ENCODE data around the gene MIF4GD. TPM values are rescaled to one million over a fixed set of nuclear protein-coding genes. Genes with fewer than 3 reads are reported as not detected.
"Not testable (repeated sequence)": the region's sequence is repeated elsewhere in the genome, so short reads cannot be mapped to it uniquely, and the experiment has no call there.

Gene MIF4GD
- total RNA-seq, 1 donor from 2014 or later = 32.4 TPM

- no peak overlapping the region for H3K4me3 ChIP-seq
- peaks cover 10 to 22% of the 10 kb centered on the region in 2 donors for H3K36me3 ChIP-seq
- no peaks in the 10 kb centered on the region for H3K27me3 ChIP-seq
- DNase-seq (ENCODE audit: low spot score in 2 of 2) = no peak
- intact Hi-C loops (cut with DNase I) = no loop called here
- TF ChIP-seq, protein P1, sequence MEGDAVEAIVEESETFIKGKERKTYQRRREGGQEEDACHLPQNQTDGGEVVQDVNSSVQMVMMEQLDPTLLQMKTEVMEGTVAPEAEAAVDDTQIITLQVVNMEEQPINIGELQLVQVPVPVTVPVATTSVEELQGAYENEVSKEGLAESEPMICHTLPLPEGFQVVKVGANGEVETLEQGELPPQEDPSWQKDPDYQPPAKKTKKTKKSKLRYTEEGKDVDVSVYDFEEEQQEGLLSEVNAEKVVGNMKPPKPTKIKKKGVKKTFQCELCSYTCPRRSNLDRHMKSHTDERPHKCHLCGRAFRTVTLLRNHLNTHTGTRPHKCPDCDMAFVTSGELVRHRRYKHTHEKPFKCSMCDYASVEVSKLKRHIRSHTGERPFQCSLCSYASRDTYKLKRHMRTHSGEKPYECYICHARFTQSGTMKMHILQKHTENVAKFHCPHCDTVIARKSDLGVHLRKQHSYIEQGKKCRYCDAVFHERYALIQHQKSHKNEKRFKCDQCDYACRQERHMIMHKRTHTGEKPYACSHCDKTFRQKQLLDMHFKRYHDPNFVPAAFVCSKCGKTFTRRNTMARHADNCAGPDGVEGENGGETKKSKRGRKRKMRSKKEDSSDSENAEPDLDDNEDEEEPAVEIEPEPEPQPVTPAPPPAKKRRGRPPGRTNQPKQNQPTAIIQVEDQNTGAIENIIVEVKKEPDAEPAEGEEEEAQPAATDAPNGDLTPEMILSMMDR (IDR thresholded peaks at IDR 0.05) = no peak
- no peak overlapping the region for H3K27ac ChIP-seq
- H3K4me1 ChIP-seq = no peaks in the 10 kb centered on the region
- no peaks in the 10 kb centered on the region for H3K9me3 ChIP-seq
These were observed 14.1 kb upstream of the MIF4GD start for GRCh38 chr17:75285123-75285522.

DNA sequence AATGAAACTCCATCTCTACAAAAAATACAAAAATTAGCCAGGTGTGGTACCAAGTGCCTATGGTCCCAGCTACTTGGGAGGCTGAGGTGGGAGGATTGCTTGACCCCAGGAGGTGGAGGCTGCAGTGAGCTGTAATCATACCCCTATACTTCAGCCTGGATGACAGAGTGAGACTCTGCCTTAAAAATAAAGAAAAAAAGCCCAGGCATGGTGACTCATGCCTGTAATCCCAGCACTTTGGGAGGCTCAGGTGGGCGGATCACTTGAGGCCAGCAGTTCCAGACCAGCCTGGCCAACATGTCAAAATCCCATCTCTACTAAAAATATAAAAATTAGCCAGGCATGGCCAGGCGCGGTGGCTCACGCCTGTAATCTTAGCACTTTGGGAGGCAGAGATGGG is 9.2 kb upstream of the MIF4GD start:
- H3K27ac ChIP-seq; DNase-seq (ENCODE audit: low spot score in 2 of 2); H3K4me3 ChIP-seq; H3K4me1 ChIP-seq; H3K9me3 ChIP-seq; intact Hi-C loops (cut with DNase I); H3K27me3 ChIP-seq: not testable (repeated sequence)
- H3K36me3 ChIP-seq = peaks cover 10 to 15% of the 10 kb centered on the region in 2 donors

GRCh38 chr17:75277664-75278071 is 6.6 kb upstream of the MIF4GD start:
- Histone ChIP-seq H3K27ac (no peak overlapping the region), H3K4me3 (no peak overlapping the region), H3K4me1 (peaks cover 0 to 3% of the 10 kb centered on the region in 2 donors), H3K9me3 (no peaks in the 10 kb centered on the region), H3K27me3 (no peaks in the 10 kb centered on the region), H3K36me3 (peaks cover 10 to 15% of the 10 kb centered on the region in 2 donors)
- TF ChIP-seq, protein P1 (IDR thresholded peaks at IDR 0.05) = no peak
- DNase-seq (ENCODE audit: low spot score in 2 of 2) = no peak
- intact Hi-C loops (cut with DNase I) = no loop called here

- TF ChIP-seq, protein P1 (IDR thresholded peaks at IDR 0.05) = no peak
- no peak overlapping the region for H3K27ac ChIP-seq
- no peaks in the 10 kb centered on the region for H3K9me3 ChIP-seq
- intact Hi-C loops (cut with DNase I) = loop anchor here (5.0 kb wide), 2 partner anchors 133 to 162 kb away; partner anchors contain the start of gene GRB2
- H3K27me3 ChIP-seq = no peaks in the 10 kb centered on the region
- no peak for DNase-seq (ENCODE audit: low spot score in 2 of 2)
- H3K36me3 ChIP-seq = no peaks in the 10 kb centered on the region
- H3K4me3 ChIP-seq = no peak overlapping the region
- H3K4me1 ChIP-seq = peaks cover 15 to 22% of the 10 kb centered on the region in 2 donors
These were observed 3.1 kb upstream of the MIF4GD start for GRCh38 chr17:75273977-75274708.

DNA sequence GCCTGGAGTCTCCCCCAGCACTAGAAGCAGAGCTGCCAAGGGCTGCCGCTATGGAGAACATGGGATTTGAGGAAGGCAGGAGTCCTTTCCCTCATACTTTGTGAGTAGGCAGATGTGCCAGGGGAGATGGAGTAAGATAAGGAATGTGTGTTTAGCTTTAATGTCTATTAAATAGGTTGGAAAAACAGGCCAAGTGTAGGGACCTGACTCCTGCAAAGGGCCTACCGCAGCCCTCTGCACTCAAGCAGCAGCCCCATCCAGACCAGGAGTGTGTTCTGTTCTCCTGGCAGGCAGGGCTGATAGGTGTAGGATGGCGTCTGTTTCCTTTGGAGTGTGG is 1.8 kb upstream of the MIF4GD start:
- DNase-seq (ENCODE audit: low spot score in 2 of 2) = no peak
- Histone ChIP-seq H3K9me3 (no peaks in the 10 kb centered on the region), H3K27ac (peak overlapping the region in 1 of 2 donors; percentile 1), H3K27me3 (no peaks in the 10 kb centered on the region), H3K4me3 (peak overlapping the region in 1 of 2 donors; percentile 95), H3K36me3 (no peaks in the 10 kb centered on the region), H3K4me1 (peaks cover 15 to 22% of the 10 kb centered on the region in 2 donors)
- TF ChIP-seq, protein P1 (IDR thresholded peaks at IDR 0.05) = no peak
- intact Hi-C loops (cut with DNase I) = loop anchor here (5.0 kb wide), 2 partner anchors 134 to 161 kb away; partner anchors contain the start of gene GRB2
